ENCODE measurements around the gene ART4. TPM values are rescaled to one million over a fixed set of nuclear protein-coding genes. Genes with fewer than 3 reads are reported as not detected.

The ART4 gene
- total RNA-seq, 1 donor from 2014 or later, result 0.98 TPM

GRCh38 chr12:14845350-14845750 is 2.0 kb upstream of the ART4 start:
- no peaks in the 10 kb centered on the region for H3K36me3 ChIP-seq
- no peak overlapping the region for H3K4me3 ChIP-seq
- DNase-seq (ENCODE audit: extremely low spot score in 2 of 2), result no peak
- no peaks in the 10 kb centered on the region for H3K27me3 ChIP-seq
- H3K4me1 ChIP-seq, result peaks cover 41% of the 10 kb centered on the region
- intact Hi-C loops (cut with DNase I), result loop anchor here (5.0 kb wide), 3 partner anchors 47 to 377 kb away; partner anchors contain the start of gene RERG
- H3K27ac ChIP-seq, result peak overlapping the region; percentile 31
- no peaks in the 10 kb centered on the region for H3K9me3 ChIP-seq
- TF ChIP-seq POLR2AphosphoS5 (IDR thresholded peaks at IDR 0.05; ENCODE audit: insufficient read depth in 1 of 2, low read depth in 1 of 2) (no peak), CTCF (IDR thresholded peaks at IDR 0.05) (peak; percentile 46 to 90 (median 59))

- Histone ChIP-seq H3K9me3 (no peaks in the 10 kb centered on the region), H3K36me3 (no peaks in the 10 kb centered on the region), H3K27ac (no peak overlapping the region), H3K4me3 (no peak overlapping the region), H3K4me1 (peaks cover 40% of the 10 kb centered on the region), H3K27me3 (no peaks in the 10 kb centered on the region)
- DNase-seq (ENCODE audit: extremely low spot score in 2 of 2), result no peak
- intact Hi-C loops (cut with DNase I), result loop anchor here (5.0 kb wide), 1 partner anchor 423 kb away; no protein-coding TSS in a partner anchor
- TF ChIP-seq POLR2AphosphoS5 (IDR thresholded peaks at IDR 0.05; ENCODE audit: insufficient read depth in 1 of 2, low read depth in 1 of 2), result no peak
- no peak for TF ChIP-seq POLR2A (IDR thresholded peaks at IDR 0.05)
- no peak for TF ChIP-seq CTCF (IDR thresholded peaks at IDR 0.05)
Measured at GRCh38 chr12:14844401-14844800, 1.1 kb upstream of the ART4 start.

GRCh38 chr12:14842315-14842714 is 1.0 kb downstream of the ART4 start:
- peak overlapping the region; percentile 22 for H3K27ac ChIP-seq

GRCh38 chr12:14841761-14842160 is 1.6 kb downstream of the ART4 start:
- no peaks in the 10 kb centered on the region for H3K36me3 ChIP-seq
- H3K4me1 ChIP-seq, result peaks cover 23% of the 10 kb centered on the region
- no peaks in the 10 kb centered on the region for H3K27me3 ChIP-seq
- intact Hi-C loops (cut with DNase I), result loop anchor here (5.0 kb wide), 1 partner anchor 426 kb away; no protein-coding TSS in a partner anchor
- no peaks in the 10 kb centered on the region for H3K9me3 ChIP-seq
- TF ChIP-seq POLR2A (IDR thresholded peaks at IDR 0.05), result no peak
- peak in 1 of 2 donors; percentile 76 for TF ChIP-seq POLR2AphosphoS5 (IDR thresholded peaks at IDR 0.05; ENCODE audit: insufficient read depth in 1 of 2, low read depth in 1 of 2)
- no peak overlapping the region for H3K4me3 ChIP-seq
- peak overlapping the region; percentile 22 for H3K27ac ChIP-seq
- DNase-seq (ENCODE audit: extremely low spot score in 2 of 2), result no peak

More at GRCh38 chr12:14842315-14842714, 1.0 kb downstream of the ART4 start:
- Histone ChIP-seq H3K36me3 (no peaks in the 10 kb centered on the region), H3K4me3 (no peak overlapping the region), H3K27me3 (no peaks in the 10 kb centered on the region), H3K4me1 (peaks cover 28% of the 10 kb centered on the region), H3K9me3 (no peaks in the 10 kb centered on the region)
- no peak for DNase-seq (ENCODE audit: extremely low spot score in 2 of 2)
- TF ChIP-seq POLR2AphosphoS5 (IDR thresholded peaks at IDR 0.05; ENCODE audit: insufficient read depth in 1 of 2, low read depth in 1 of 2) (no peak), POLR2A (IDR thresholded peaks at IDR 0.05) (no peak)
- intact Hi-C loops (cut with DNase I), result loop anchor here (5.0 kb wide), 1 partner anchor 425 kb away; no protein-coding TSS in a partner anchor

GRCh38 chr12:14840616-14841015 is 2.7 kb downstream of the ART4 start:
- H3K27ac ChIP-seq, result no peak overlapping the region
- no peaks in the 10 kb centered on the region for H3K36me3 ChIP-seq
- H3K9me3 ChIP-seq, result no peaks in the 10 kb centered on the region
- no peak for DNase-seq (ENCODE audit: extremely low spot score in 2 of 2)
- H3K4me1 ChIP-seq, result peaks cover 12% of the 10 kb centered on the region
- intact Hi-C loops (cut with DNase I), result loop anchor here (5.0 kb wide), 1 partner anchor 427 kb away; no protein-coding TSS in a partner anchor
- no peak overlapping the region for H3K4me3 ChIP-seq
- no peaks in the 10 kb centered on the region for H3K27me3 ChIP-seq
- TF ChIP-seq POLR2AphosphoS5 (IDR thresholded peaks at IDR 0.05; ENCODE audit: insufficient read depth in 1 of 2, low read depth in 1 of 2) (no peak), CTCF (IDR thresholded peaks at IDR 0.05) (no peak), POLR2A (IDR thresholded peaks at IDR 0.05) (no peak)

- Histone ChIP-seq H3K4me1 (peaks cover 9% of the 10 kb centered on the region), H3K9me3 (no peaks in the 10 kb centered on the region), H3K27me3 (no peaks in the 10 kb centered on the region), H3K4me3 (no peak overlapping the region), H3K27ac (no peak overlapping the region), H3K36me3 (no peaks in the 10 kb centered on the region)
- no peak for DNase-seq (ENCODE audit: extremely low spot score in 2 of 2)
- intact Hi-C loops (cut with DNase I), result no loop called here
- TF ChIP-seq POLR2A (IDR thresholded peaks at IDR 0.05), result no peak
Measured at GRCh38 chr12:14839262-14839661, 4.1 kb downstream of the ART4 start.
